Calu3 (cell line): ENCODE measurements around the gene FAM118A. TPM values are rescaled to one million over a fixed set of nuclear protein-coding genes. Genes with fewer than 3 reads are reported as not detected.

Experiments
- BruUV-seq: library from RNA; stranded (reverse); fragments of 400-500 nt; replicated peaks from 2 replicates; lab custom pipeline; 2021; lab: Mats Ljungman, UMichigan
- CTCF ChIA-PET: fragments of 300-600 bp; sonication (Branson Sonifier 250); formaldehyde crosslinking; loops from one replicate; lab custom pipeline; 2022; ENCODE audit warnings: antibody characterized with exemption; lab: Charles Lee
- DNase-seq: peaks from one replicate; pipeline ENCODE4 v3.0.0; 2022
- H3K27ac Mint-ChIP-seq: one replicate; pipeline ENCODE4 v1.8.0; 2022; ENCODE audit warnings: mixed read lengths; ENCODE audit not compliant: unreplicated experiment
- H3K27me3 Mint-ChIP-seq: one replicate; pipeline ENCODE4 v1.8.0; 2022; ENCODE audit warnings: mixed read lengths; ENCODE audit not compliant: unreplicated experiment
- H3K36me3 Mint-ChIP-seq: one replicate; pipeline ENCODE4 v1.8.0; 2022; ENCODE audit warnings: mild to moderate bottlenecking, moderate library complexity, mixed read lengths; ENCODE audit not compliant: insufficient read depth, unreplicated experiment
- H3K4me1 Mint-ChIP-seq: one replicate; pipeline ENCODE4 v1.8.0; 2022; ENCODE audit warnings: mild to moderate bottlenecking, low read depth, mixed read lengths; ENCODE audit not compliant: unreplicated experiment
- H3K4me3 Mint-ChIP-seq: one replicate; pipeline ENCODE4 v1.8.0; 2022; ENCODE audit warnings: mild to moderate bottlenecking, low read depth, moderate library complexity, mixed read lengths; ENCODE audit not compliant: unreplicated experiment
- H3K9me3 Mint-ChIP-seq: one replicate; pipeline ENCODE4 v1.8.0; 2022; ENCODE audit warnings: low read depth, mixed read lengths; ENCODE audit not compliant: unreplicated experiment
- intact Hi-C: fragments of 100-400 bp; cut with micrococcal nuclease; formaldehyde crosslinking; loops from one replicate; pipeline ENCODE4 v1.10.0; 2022; ENCODE audit not compliant: unreplicated experiment
- total RNA-seq: library from RNA; stranded (reverse); gene quantifications from 2 replicates; pipeline ENCODE4 v1.2.3, GENCODE V29; 2022
- TF ChIP-seq, protein P1 (sequence below): fragments of 200-600 bp; IDR thresholded peaks from one replicate; pipeline ENCODE4 v1.8.0; 2022; ENCODE audit warnings: antibody characterized with exemption; ENCODE audit not compliant: unreplicated experiment

Gene FAM118A
- total RNA-seq, 1 experiment from 2014 or later = 35.0 TPM

- CTCF ChIA-PET = no interaction called here
- peaks cover 2% of the 10 kb centered on the region for H3K9me3 Mint-ChIP-seq
Measured at GRCh38 chr22:45328822-45329529, 19.2 kb downstream of the FAM118A start.

GRCh38 chr22:45329530-45329936, 19.8 kb downstream of the FAM118A start:
- H3K27me3 Mint-ChIP-seq = no peaks in the 10 kb centered on the region
- peaks cover 11% of the 10 kb centered on the region for H3K36me3 Mint-ChIP-seq
- intact Hi-C loops = no loop called here
- no peak for DNase-seq
- TF ChIP-seq, protein P1, sequence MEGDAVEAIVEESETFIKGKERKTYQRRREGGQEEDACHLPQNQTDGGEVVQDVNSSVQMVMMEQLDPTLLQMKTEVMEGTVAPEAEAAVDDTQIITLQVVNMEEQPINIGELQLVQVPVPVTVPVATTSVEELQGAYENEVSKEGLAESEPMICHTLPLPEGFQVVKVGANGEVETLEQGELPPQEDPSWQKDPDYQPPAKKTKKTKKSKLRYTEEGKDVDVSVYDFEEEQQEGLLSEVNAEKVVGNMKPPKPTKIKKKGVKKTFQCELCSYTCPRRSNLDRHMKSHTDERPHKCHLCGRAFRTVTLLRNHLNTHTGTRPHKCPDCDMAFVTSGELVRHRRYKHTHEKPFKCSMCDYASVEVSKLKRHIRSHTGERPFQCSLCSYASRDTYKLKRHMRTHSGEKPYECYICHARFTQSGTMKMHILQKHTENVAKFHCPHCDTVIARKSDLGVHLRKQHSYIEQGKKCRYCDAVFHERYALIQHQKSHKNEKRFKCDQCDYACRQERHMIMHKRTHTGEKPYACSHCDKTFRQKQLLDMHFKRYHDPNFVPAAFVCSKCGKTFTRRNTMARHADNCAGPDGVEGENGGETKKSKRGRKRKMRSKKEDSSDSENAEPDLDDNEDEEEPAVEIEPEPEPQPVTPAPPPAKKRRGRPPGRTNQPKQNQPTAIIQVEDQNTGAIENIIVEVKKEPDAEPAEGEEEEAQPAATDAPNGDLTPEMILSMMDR = no peak
- BruUV-seq = no TSS peak
- H3K4me3 Mint-ChIP-seq = no peak overlapping the region
- H3K27ac Mint-ChIP-seq = no peak overlapping the region
- no peaks in the 10 kb centered on the region for H3K4me1 Mint-ChIP-seq
- CTCF ChIA-PET = no interaction called here
- peaks cover 2% of the 10 kb centered on the region for H3K9me3 Mint-ChIP-seq

More at GRCh38 chr22:45328822-45329529, 19.2 kb downstream of the FAM118A start:
- no peak for DNase-seq
- no peak overlapping the region for H3K4me3 Mint-ChIP-seq
- BruUV-seq = no TSS peak
- no peak overlapping the region for H3K27ac Mint-ChIP-seq
- no peaks in the 10 kb centered on the region for H3K27me3 Mint-ChIP-seq
- intact Hi-C loops = no loop called here
- peaks cover 11% of the 10 kb centered on the region for H3K36me3 Mint-ChIP-seq
- TF ChIP-seq, protein P1 = no peak
- H3K4me1 Mint-ChIP-seq = no peaks in the 10 kb centered on the region

- CTCF ChIA-PET = no interaction called here
- H3K9me3 Mint-ChIP-seq = peaks cover 2% of the 10 kb centered on the region
- peaks cover 9% of the 10 kb centered on the region for H3K36me3 Mint-ChIP-seq
- DNase-seq = no peak
- no peak overlapping the region for H3K4me3 Mint-ChIP-seq
- no peak overlapping the region for H3K27ac Mint-ChIP-seq
- TF ChIP-seq, protein P1 = no peak
- H3K27me3 Mint-ChIP-seq = no peaks in the 10 kb centered on the region
- H3K4me1 Mint-ChIP-seq = no peaks in the 10 kb centered on the region
- intact Hi-C loops = no loop called here
- no TSS peak for BruUV-seq
Measured at GRCh38 chr22:45330548-45330947, 20.8 kb downstream of the FAM118A start.

GRCh38 chr22:45331486-45331885, 21.8 kb downstream of the FAM118A start:
- Mint-ChIP-seq H3K27ac (no peak overlapping the region), H3K4me3 (no peak overlapping the region), H3K27me3 (no peaks in the 10 kb centered on the region), H3K9me3 (peaks cover 2% of the 10 kb centered on the region), H3K4me1 (no peaks in the 10 kb centered on the region), H3K36me3 (peaks cover 4% of the 10 kb centered on the region)
- no TSS peak for BruUV-seq
- TF ChIP-seq, protein P1 = no peak
- CTCF ChIA-PET = no interaction called here
- DNase-seq = no peak
- intact Hi-C loops = no loop called here
